Ovary (tissue), 3 donors: ENCODE data around the gene TMED1.

Experiments used
- EP300 ChIP-seq: sonication (generic); formaldehyde crosslinking; IDR thresholded peaks from one replicate; pipeline ENCODE4 v1.6.1; 2017; ENCODE audit warnings: antibody characterized with exemption
- POLR2A ChIP-seq: fragments of 450-650 bp; IDR thresholded peaks from one replicate; pipeline ENCODE4 v1.6.1; 2017; ENCODE audit warnings: antibody characterized with exemption, mild to moderate bottlenecking, moderate library complexity
- TF ChIP-seq, protein P1 (sequence below), 3 donors: fragments of 450-650 bp in 2 of 3; fragments of 200-600 bp in 1 of 3; IDR thresholded peaks; one replicate each; pipeline versions ENCODE4 v1.5.1 to v1.8.0; 2016 to 2022; ENCODE audit warnings: antibody characterized with exemption in 3 of 3, mild to moderate bottlenecking in 1 of 3
- donor health status: DM: no; HTN: no; CAD: no.

DNA sequence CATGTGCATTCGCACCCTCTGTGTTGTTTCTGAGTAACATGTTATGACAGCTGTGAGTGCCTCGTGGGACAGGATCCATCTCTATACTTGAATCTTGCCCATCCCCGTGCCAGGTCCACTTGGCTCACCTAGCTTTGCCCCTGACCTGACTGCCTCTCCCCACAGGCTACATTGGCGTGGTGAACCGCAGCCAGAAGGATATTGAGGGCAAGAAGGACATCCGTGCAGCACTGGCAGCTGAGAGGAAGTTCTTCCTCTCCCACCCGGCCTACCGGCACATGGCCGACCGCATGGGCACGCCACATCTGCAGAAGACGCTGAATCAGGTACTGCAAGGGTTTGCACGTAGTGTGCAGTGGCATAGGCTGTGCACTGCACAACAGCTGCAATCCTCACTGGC lies 53.2 kb downstream of the TMED1 start:
- TF ChIP-seq EP300 (no peak), POLR2A (no peak)
- TF ChIP-seq, protein P1, sequence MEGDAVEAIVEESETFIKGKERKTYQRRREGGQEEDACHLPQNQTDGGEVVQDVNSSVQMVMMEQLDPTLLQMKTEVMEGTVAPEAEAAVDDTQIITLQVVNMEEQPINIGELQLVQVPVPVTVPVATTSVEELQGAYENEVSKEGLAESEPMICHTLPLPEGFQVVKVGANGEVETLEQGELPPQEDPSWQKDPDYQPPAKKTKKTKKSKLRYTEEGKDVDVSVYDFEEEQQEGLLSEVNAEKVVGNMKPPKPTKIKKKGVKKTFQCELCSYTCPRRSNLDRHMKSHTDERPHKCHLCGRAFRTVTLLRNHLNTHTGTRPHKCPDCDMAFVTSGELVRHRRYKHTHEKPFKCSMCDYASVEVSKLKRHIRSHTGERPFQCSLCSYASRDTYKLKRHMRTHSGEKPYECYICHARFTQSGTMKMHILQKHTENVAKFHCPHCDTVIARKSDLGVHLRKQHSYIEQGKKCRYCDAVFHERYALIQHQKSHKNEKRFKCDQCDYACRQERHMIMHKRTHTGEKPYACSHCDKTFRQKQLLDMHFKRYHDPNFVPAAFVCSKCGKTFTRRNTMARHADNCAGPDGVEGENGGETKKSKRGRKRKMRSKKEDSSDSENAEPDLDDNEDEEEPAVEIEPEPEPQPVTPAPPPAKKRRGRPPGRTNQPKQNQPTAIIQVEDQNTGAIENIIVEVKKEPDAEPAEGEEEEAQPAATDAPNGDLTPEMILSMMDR (IDR thresholded peaks at IDR 0.05), result no peak
